GM19324 (cell line): ENCODE results near the gene PTGDS.

ENCODE experiments used
- ATAC-seq: cut with Tn5 transposase; IDR thresholded peaks from one replicate; pipeline ENCODE4 v1.9.1; 2021; ENCODE audit warnings: mild to moderate bottlenecking, moderate library complexity; ENCODE audit not compliant: unreplicated experiment, low FRiP score

The PTGDS gene

DNA sequence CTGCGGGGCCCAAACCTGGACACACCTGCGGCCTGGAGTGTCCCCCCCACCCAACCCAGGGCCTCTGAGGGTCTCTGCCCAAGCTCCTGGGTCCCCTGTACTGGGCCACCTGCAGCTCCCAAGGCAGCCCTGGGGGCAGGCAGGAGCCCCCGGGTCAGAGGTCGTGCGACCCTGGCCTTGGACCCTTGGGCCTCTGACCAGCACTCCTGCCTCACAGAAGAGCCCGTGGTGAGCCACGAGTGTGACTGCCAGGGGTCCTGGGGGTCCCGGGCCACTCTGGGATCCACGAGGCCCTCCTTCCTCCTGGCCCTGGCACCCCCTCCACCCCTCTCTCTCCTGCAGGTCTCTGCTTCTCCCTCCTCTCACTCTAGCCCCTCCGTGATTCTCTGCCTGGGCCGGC lies 5.0 kb upstream of the PTGDS start:
- no peak for ATAC-seq

GRCh38 chr9:136972743-136973142 lies 4.6 kb upstream of the PTGDS start:
- ATAC-seq, result no peak

GRCh38 chr9:136973618-136974617 lies 3.4 kb upstream of the PTGDS start:
- ATAC-seq, result no peak

DNA sequence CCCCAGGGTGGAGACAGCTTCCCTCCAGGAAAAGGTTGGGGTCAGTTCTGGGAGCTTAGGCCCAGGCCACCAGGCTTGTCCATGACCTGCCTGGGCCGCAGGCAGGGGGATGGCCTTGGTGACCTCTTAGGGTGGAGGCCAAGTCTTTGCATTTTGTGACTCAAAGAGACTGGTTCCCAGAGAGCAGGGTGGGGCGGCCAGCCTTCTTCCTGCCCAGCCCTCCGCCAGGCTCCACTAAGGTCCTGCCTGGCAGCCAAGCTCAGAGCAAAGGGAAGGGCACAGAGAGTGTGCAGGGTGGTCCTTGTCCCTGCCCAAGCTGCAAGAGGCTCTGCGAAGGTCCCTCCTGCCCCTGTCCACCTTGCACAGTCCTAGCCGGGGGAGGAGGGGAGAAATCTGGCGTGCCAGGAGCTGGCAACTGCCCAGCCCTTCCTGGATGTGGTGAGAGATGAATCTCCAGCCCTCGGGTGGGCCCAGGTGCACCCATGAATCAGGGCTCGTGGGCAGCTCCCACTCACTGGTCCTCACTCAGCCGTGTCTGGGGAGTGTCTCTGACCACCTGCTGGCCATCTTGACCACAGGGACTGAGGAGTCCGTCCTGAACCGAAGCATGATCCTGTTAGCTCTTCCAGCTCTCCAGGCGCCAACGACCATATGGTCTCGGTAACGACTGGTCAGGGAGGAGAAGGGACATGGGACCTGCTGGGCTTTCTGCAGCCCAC lies 2.3 kb upstream of the PTGDS start:
- ATAC-seq, result no peak

- no peak for ATAC-seq
These were observed 1.7 kb upstream of the PTGDS start for GRCh38 chr9:136975644-136976043.

- no peak for ATAC-seq
These were observed 357 bp downstream of the PTGDS start for GRCh38 chr9:136977649-136978072.

DNA sequence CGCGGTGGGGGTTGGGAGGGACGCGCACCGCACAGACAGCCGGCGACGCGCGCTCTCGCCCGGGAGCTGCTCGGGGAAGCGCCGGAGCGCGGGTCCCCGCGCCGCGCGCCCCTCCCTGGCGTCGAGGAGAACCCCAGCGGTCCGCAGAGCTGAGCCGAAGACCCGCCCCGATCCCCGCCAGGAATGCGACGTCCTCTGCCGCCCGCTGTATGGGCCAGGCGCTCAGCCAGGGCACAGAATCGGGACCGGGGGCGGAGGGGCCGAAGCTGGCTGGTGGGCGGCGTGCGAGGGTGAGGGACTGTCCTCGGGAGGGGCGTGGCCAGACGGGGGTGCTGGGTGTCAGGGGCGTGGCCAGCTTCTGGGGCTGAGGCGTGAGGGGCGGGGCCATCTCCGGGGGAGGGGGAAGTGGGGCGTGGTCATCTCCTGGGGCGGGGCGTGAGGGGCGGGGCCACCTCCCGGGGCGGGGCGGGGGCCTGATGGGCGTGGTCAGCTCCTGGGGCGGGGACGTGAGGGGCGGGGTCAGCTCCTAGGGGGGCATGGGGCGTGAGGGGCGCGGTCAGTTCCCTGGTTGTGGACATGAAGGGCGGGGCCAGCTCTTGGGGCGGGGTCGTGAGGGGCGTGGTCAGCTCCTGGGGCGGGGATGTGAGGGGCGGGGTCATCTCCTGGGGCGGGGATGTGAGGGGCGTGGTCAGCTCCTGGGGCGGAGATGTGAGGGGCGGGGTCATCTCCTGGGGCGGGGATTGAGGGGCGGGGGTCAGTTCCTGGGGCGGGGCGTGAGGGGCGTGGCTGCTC lies 965 bp downstream of the PTGDS start:
- ATAC-seq, result no peak

DNA sequence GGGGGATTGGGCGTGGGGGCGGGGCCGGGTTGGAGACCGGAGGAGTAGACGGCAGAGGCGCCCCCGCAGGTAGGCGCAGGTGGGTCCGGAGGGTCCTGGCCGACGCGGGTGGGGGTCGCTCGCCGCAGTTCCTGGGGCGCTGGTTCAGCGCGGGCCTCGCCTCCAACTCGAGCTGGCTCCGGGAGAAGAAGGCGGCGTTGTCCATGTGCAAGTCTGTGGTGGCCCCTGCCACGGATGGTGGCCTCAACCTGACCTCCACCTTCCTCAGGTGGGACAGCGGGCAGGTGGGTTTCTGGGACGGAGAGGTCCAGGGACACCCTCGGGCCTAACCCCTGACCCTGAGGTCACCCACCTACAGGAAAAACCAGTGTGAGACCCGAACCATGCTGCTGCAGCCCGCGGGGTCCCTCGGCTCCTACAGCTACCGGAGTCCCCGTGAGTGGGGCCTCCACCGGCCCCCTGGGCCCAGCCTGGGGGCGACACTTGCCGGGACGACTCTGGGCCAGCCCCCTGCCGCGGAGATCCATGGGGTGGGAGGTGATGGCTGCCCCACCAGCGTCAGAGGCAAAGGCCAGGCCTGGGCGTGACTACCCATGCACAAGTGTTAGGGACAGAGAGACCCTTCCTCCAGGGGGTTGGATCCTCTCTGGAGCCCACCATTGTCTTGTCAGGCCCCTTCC lies 1.7 kb downstream of the PTGDS start:
- ATAC-seq, result no peak

DNA sequence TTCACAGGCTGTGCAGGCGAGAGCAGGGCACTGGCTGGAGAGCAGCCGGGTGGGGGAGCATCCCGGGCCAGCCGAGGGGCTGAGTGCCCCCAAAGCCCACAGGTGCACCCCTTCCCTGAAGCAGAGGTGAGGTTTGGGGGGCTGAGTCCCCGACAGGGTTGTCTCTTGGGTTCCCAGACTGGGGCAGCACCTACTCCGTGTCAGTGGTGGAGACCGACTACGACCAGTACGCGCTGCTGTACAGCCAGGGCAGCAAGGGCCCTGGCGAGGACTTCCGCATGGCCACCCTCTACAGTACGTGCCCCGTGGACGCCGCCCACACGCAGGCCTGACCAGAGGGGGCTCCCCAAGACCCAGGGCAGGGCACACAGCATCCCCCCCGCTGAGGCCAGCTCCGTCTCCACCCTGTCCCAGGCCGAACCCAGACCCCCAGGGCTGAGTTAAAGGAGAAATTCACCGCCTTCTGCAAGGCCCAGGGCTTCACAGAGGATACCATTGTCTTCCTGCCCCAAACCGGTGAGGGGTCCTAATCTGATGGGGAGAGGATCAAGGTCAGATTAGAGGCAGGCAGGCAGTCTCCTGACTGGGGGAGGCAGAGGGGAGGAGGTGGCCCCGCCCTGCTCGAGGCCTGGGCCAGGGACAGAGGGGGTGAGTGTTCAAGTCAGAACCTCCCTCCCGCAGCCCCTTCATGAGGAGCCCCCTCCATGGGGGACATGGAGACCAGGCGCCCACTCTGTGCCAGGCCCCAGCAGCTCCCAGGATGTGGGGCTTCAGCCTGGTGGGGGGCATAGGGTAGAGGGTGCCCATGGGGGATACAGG lies 2.7 kb downstream of the PTGDS start:
- ATAC-seq, result no peak

GRCh38 chr9:136980669-136981478 lies 3.6 kb downstream of the PTGDS start:
- no peak for ATAC-seq

GRCh38 chr9:136981588-136982231 lies 4.4 kb downstream of the PTGDS start:
- ATAC-seq, result no peak

- ATAC-seq, result no peak
These were observed 5.1 kb downstream of the PTGDS start, which contains the start of gene LCNL1 for GRCh38 chr9:136982232-136983051. Gene LCNL1 (plus strand): TSS chr9:136982993. CDS start chr9:136983587, 594 bp downstream.

DNA sequence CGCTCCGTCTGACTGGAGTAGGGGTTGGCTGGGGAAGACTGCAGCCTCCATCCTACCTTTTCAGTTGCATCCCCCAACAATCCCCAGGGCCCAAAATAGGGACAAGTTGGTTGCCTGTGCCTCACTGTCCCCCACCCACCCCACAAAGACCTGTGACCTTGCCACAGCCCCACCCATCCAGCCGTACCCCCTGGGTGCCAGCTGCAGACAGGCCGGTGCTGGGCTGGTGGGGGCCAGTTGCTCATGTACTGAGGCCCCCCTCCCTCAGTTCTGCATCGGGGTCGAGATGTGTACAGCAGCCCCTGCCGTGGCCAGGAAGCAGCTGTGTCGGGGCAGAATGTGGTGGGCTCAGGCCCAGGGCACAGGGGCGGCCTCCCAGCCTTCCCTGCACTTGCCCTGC lies 5.9 kb downstream of the PTGDS start:
- ATAC-seq, result no peak

GRCh38 chr9:136983656-136984314 lies 6.5 kb downstream of the PTGDS start:
- ATAC-seq, result no peak

DNA sequence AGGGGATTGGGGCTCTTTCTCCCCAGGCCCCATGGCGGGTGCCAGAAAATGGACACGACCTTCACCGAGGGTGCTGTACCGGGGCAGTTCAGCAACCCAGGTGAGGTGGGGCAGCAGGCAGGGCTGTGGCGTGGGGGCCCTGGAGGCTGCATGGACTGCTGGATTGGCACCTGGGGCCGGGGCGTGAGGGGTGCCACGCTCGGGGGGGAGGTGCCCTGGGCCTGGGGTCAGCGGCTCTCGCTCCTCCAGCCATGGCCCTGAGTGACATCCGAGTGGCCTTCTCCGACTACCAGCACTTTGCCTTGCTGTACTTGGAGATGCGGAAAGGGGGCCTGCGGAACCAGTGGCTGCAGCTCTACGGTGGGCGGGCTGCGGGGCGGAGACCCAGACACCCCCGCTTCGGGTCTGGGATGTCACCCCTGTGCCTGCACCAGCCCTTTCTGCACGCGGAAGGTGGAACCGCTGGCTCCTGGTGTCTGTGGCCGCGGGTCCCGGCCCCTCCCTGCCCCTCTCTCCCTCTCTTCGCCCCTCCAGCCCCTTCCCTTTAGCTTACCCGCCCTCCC lies 7.2 kb downstream of the PTGDS start:
- ATAC-seq, result no peak

DNA sequence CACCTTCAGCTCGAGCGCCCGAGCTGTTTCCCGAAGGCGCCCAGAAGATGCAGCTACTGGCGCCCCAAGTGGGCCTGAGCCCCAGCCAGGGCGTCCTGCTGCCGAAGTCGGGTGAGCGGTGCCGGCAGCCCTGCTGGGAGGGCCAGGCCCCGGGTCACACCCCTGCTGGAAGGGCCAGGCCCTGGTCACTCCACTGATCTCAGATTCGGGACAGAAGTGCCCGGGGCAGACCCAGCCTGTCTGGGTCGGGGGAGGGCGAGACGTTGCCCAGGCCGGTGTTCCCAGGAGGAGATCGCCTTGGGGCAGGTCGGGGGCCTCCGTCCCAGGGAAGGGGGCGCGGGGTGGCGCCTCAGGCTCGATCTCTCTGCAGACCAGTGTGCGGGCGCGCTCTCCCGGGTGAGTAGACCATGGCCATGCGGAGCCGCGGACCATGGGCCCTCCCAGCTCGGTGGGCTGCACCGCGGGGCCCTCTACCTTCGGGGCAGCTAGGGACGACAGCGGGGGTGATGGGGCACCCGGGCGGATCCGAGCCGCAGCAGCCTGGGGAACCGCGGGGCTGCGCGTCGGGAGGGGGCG lies 7.8 kb downstream of the PTGDS start:
- no peak for ATAC-seq
